SK-N-SH (cell line): ENCODE measurements around the gene SLC10A4. TPM values are rescaled to one million over a fixed set of nuclear protein-coding genes. Genes with fewer than 3 reads are reported as not detected.

Experiments used
- CTCF ChIA-PET: fragments of 300-600, 350-600 bp; formaldehyde crosslinking; extraction: SDS; loops from one replicate; lab custom pipeline; 2021; lab: Yijun Ruan, JAX
- POLR2A ChIA-PET: fragments of 350-600 bp; sonication (Branson Sonifier 250); formaldehyde crosslinking; extraction: SDS; loops from one replicate; lab custom pipeline; 2020; ENCODE audit warnings: antibody characterized with exemption, inconsistent platforms; lab: Yijun Ruan, JAX
- DNase-seq: peaks from one replicate; pipeline ENCODE4 v3.0.0; 2012
- H2AFZ ChIP-seq: fragments of 200-600 bp; sonication (generic); 2 replicates; pipeline ENCODE4 v1.8.1; 2016; ENCODE audit warnings: antibody characterized with exemption, mild to moderate bottlenecking, low read depth
- H3F3A ChIP-seq: fragments of 200-600 bp; sonication (generic); replicated peaks from 2 replicates; pipeline ENCODE3; 2016; ENCODE audit warnings: antibody characterized with exemption, mild to moderate bottlenecking; ENCODE audit not compliant: insufficient read depth
- H3K27ac ChIP-seq, 2 experiments: fragments of 200-500 bp in 1 of 2; fragments of 200-600 bp in 1 of 2; sonication (Bioruptor generic) in 1 of 2; sonication (generic), shearing (Covaris generic) in 1 of 2; 2 replicates each; pipeline versions ENCODE4 v1.5.1 to v1.6.1; 2014 to 2016; ENCODE audit warnings: low read depth in 2 of 2, inconsistent platforms in 1 of 2, low read length in 1 of 2, mild to moderate bottlenecking in 1 of 2, mixed read lengths in 1 of 2
- H3K27me3 ChIP-seq: fragments of 200-600 bp; sonication (generic), shearing (Covaris generic); 2 replicates; pipeline ENCODE4 v1.6.1; 2016; ENCODE audit warnings: mixed run types; ENCODE audit not compliant: insufficient read depth
- H3K36me3 ChIP-seq, 2 experiments: fragments of 200-500 bp in 1 of 2; fragments of 200-600 bp in 1 of 2; sonication (Bioruptor generic) in 1 of 2; sonication (generic) in 1 of 2; replicated peaks in 1 of 2; 2 replicates each; pipeline versions ENCODE3 to v1.5.1; 2014 to 2016; ENCODE audit warnings: low read length in 1 of 2, mild to moderate bottlenecking in 1 of 2; ENCODE audit not compliant: insufficient read depth in 2 of 2, control insufficient read depth in 1 of 2
- H3K4me1 ChIP-seq, 2 experiments: fragments of 200-500 bp in 1 of 2; fragments of 200-600 bp in 1 of 2; sonication (Bioruptor generic) in 1 of 2; sonication (generic), shearing (Covaris generic) in 1 of 2; 2 replicates each; pipeline versions ENCODE4 v1.5.1 to v1.6.1; 2014 to 2016; ENCODE audit warnings: low read depth in 1 of 2, low read length in 1 of 2, mixed run types in 1 of 2; ENCODE audit not compliant: insufficient read depth in 2 of 2, control insufficient read depth in 1 of 2
- H3K4me2 ChIP-seq: fragments of 200-600 bp; sonication (generic), shearing (Covaris generic); 2 replicates; pipeline ENCODE4 v1.6.1; 2017; ENCODE audit warnings: mixed run types
- H3K4me3 ChIP-seq, 2 experiments: fragments of 200-500 bp in 1 of 2; fragments of 200-600 bp in 1 of 2; sonication (Bioruptor generic) in 1 of 2; sonication (generic), shearing (Covaris generic) in 1 of 2; 2 replicates each; pipeline versions ENCODE4 v1.5.1 to v1.8.1; 2014 to 2016; ENCODE audit warnings: low read depth in 2 of 2, inconsistent platforms in 1 of 2, low read length in 1 of 2, mild to moderate bottlenecking in 1 of 2, mixed read lengths in 1 of 2, moderate library complexity in 1 of 2
- H3K79me2 ChIP-seq: fragments of 200-600 bp; sonication (generic); 2 replicates; pipeline ENCODE4 v1.8.1; 2017; ENCODE audit warnings: mild to moderate bottlenecking; ENCODE audit not compliant: insufficient read depth
- H3K9ac ChIP-seq: fragments of 200-600 bp; sonication (generic); 2 replicates; pipeline ENCODE4 v1.6.1; 2017; ENCODE audit warnings: mixed run types
- H3K9me2 ChIP-seq: fragments of 200-600 bp; sonication (generic); 2 replicates; pipeline ENCODE4 v1.6.1; 2017; ENCODE audit warnings: mixed run types
- H3K9me3 ChIP-seq: fragments of 200-600 bp; sonication (generic); 2 replicates; pipeline ENCODE4 v1.6.1; 2017; ENCODE audit warnings: mixed run types, mild to moderate bottlenecking, moderate library complexity
- H4K20me1 ChIP-seq: fragments of 200-600 bp; sonication (generic); 2 replicates; pipeline ENCODE4 v1.6.1; 2017; ENCODE audit warnings: mild to moderate bottlenecking, mixed run types; ENCODE audit not compliant: insufficient read depth
- CHD2 ChIP-seq: fragments of 150-350 bp; IDR thresholded peaks from 2 replicates; pipeline ENCODE4 v1.6.1; 2018; ENCODE audit warnings: low read length; ENCODE audit not compliant: partially characterized antibody
- CTCF ChIP-seq: fragments of 200-600 bp; sonication (generic); IDR thresholded peaks from 2 replicates; pipeline ENCODE4 v1.6.1; 2017; ENCODE audit warnings: antibody characterized with exemption, mild to moderate bottlenecking, moderate library complexity
- EP300 ChIP-seq, 2 experiments: IDR thresholded peaks; 2 replicates each; pipeline versions ENCODE4 v1.4.0 to v1.6.1; 2012; ENCODE audit warnings: borderline replicate concordance in 1 of 2, low read depth in 1 of 2, low read length in 1 of 2
- GATA2 ChIP-seq: sonication (generic); formaldehyde crosslinking; IDR thresholded peaks from 2 replicates; pipeline ENCODE4 v1.5.0; 2020; ENCODE audit warnings: mild to moderate bottlenecking, missing genetic modification reagents
- MAX ChIP-seq: IDR thresholded peaks from 2 replicates; pipeline ENCODE4 v1.4.0; 2012; ENCODE audit warnings: low read depth
- NRF1 ChIP-seq: IDR thresholded peaks from 2 replicates; pipeline ENCODE4 v1.6.1; 2012; ENCODE audit warnings: low read depth, mild to moderate bottlenecking, low read length
- PBX3 ChIP-seq: IDR thresholded peaks from 2 replicates; pipeline ENCODE4; 2012
- SIN3A ChIP-seq: IDR thresholded peaks from 2 replicates; pipeline ENCODE4 v1.6.1; 2012; ENCODE audit warnings: low read depth, mild to moderate bottlenecking, low read length, moderate library complexity, borderline replicate concordance
- TAF1 ChIP-seq: IDR thresholded peaks from 2 replicates; pipeline ENCODE4 v1.6.1; 2012; ENCODE audit warnings: low read depth, mild to moderate bottlenecking, low read length, moderate library complexity, borderline replicate concordance
- USF1 ChIP-seq: IDR thresholded peaks from 2 replicates; pipeline ENCODE4 v1.4.0; 2012; ENCODE audit warnings: low read depth, borderline replicate concordance
- YY1 ChIP-seq: IDR thresholded peaks from 2 replicates; pipeline ENCODE4 v1.4.0; 2012; ENCODE audit warnings: low read depth, mild to moderate bottlenecking
- WGBS: methylation state at CpG from one replicate; pipeline ENCODE4 v1.1.6; 2017; ENCODE audit warnings: low lambda C conversion rate; 5-methylcytosine and 5-hydroxymethylcytosine counted together
- polyA plus RNA-seq, 3 experiments: library from polyadenylated mRNA; depleted of rRNA; stranded (reverse); fragments of >200 nt; gene quantifications; 2 replicates each; pipeline ENCODE4 v1.2.3, GENCODE V29; 2012

Gene SLC10A4
- polyA plus RNA-seq, 1 of the 3 experiments (the other 2 are of a cell fraction), result 2.5 TPM

GRCh38 chr4:48493452-48494100 is 10.4 kb downstream of the SLC10A4 start (continued):
- no peak for TF ChIP-seq TAF1
- TF ChIP-seq GATA2 (CRISPR knock-in tag), result no peak
- no peak for TF ChIP-seq CHD2
- no peak for TF ChIP-seq SIN3A
- TF ChIP-seq EP300 (IDR thresholded peaks at IDR 0.05; ENCODE audit: borderline replicate concordance in 1 of 2, low read depth in 1 of 2, low read length in 1 of 2), result no peak
- TF ChIP-seq NRF1, result no peak

- ChIA-PET CTCF (interaction anchor here (1.8 kb wide), 1 partner anchor 9 kb away, joined by 5 read pairs; no protein-coding TSS in a partner anchor), POLR2A (no interaction called here)
- Histone ChIP-seq H3K36me3 (peaks cover 23 to 49% of the 10 kb centered on the region in 2 experiments), H3K27me3 (no peaks in the 10 kb centered on the region), H3K79me2 (no peaks in the 10 kb centered on the region), H3K9me3 (no peaks in the 10 kb centered on the region)
- TF ChIP-seq CHD2, result no peak
- TF ChIP-seq YY1, result no peak
- no peak for TF ChIP-seq USF1
- TF ChIP-seq PBX3, result no peak
- TF ChIP-seq MAX, result no peak
- TF ChIP-seq EP300 (IDR thresholded peaks at IDR 0.05; ENCODE audit: borderline replicate concordance in 1 of 2, low read depth in 1 of 2, low read length in 1 of 2), result no peak
- no peak for TF ChIP-seq CTCF
- TF ChIP-seq, all 33 proteins: peak for 0
- no peak overlapping the region for H3K4me2 ChIP-seq
- H3K9me2 ChIP-seq, result no peaks in the 10 kb centered on the region
- no peak overlapping the region for H3K27ac ChIP-seq
- no peaks in the 10 kb centered on the region for H3F3A ChIP-seq
- no peaks in the 10 kb centered on the region for H4K20me1 ChIP-seq
- H2AFZ ChIP-seq, result no peak overlapping the region
- no peak overlapping the region for H3K4me3 ChIP-seq
- DNase-seq, result no peak
- H3K9ac ChIP-seq, result no peak overlapping the region
- 86% methylated on average over 2 of the region's 2 CpGs for WGBS
- H3K4me1 ChIP-seq, result no peaks in the 10 kb centered on the region
Measured at GRCh38 chr4:48495941-48496340, 12.8 kb downstream of the SLC10A4 start.
